H9 (cell line): ENCODE data around the gene PTPRR. TPM values are rescaled to one million over a fixed set of nuclear protein-coding genes. Genes with fewer than 3 reads are reported as not detected.

Source experiments
- DNase-seq: peaks from one replicate; pipeline ENCODE4 v3.0.0-alpha.2; 2017
- H2AFZ ChIP-seq: one replicate; pipeline ENCODE4 v1.6.1; 2013; ENCODE audit warnings: mild to moderate bottlenecking, low read length, control low read depth, moderate library complexity
- H2AK5ac ChIP-seq: 2 replicates; pipeline ENCODE4 v1.6.1; 2013; ENCODE audit warnings: low read length, control low read depth, mixed read lengths; ENCODE audit not compliant: insufficient read length
- H2BK120ac ChIP-seq: one replicate; pipeline ENCODE4 v1.6.1; 2013; ENCODE audit warnings: low read depth, mild to moderate bottlenecking, low read length, control low read depth, inconsistent platforms; ENCODE audit not compliant: poor library complexity, severe bottlenecking
- H2BK12ac ChIP-seq: 2 replicates; pipeline ENCODE4 v1.6.1; 2013; ENCODE audit warnings: low read length, control low read depth, mixed read lengths, low read depth; ENCODE audit not compliant: insufficient read length
- H2BK15ac ChIP-seq: 2 replicates; pipeline ENCODE4 v1.6.1; 2013; ENCODE audit warnings: low read depth, low read length, control low read depth
- H2BK20ac ChIP-seq: one replicate; pipeline ENCODE4 v1.6.1; 2013; ENCODE audit warnings: low read depth, mild to moderate bottlenecking, low read length, control low read depth, inconsistent platforms; ENCODE audit not compliant: poor library complexity, severe bottlenecking
- H2BK5ac ChIP-seq: 2 replicates; pipeline ENCODE4 v1.6.1; 2013; ENCODE audit warnings: low read length, control low read depth, mixed read lengths; ENCODE audit not compliant: insufficient read length
- H3K14ac ChIP-seq: 2 replicates; pipeline ENCODE4 v1.6.1; 2013; ENCODE audit warnings: low read length, control low read depth; ENCODE audit not compliant: insufficient read depth
- H3K18ac ChIP-seq: 2 replicates; pipeline ENCODE4 v1.6.1; 2013; ENCODE audit warnings: low read depth, mild to moderate bottlenecking, mixed read lengths, low read length, control low read depth; ENCODE audit not compliant: insufficient read length
- H3K23ac ChIP-seq: 2 replicates; pipeline ENCODE4 v1.6.1; 2013; ENCODE audit warnings: low read length, control low read depth, mixed read lengths, low read depth; ENCODE audit not compliant: insufficient read length
- H3K23me2 ChIP-seq: 2 replicates; pipeline ENCODE4 v1.6.1; 2013; ENCODE audit warnings: low read depth, mild to moderate bottlenecking, mixed read lengths, low read length, control low read depth; ENCODE audit not compliant: insufficient read length, poor library complexity, severe bottlenecking
- H3K27ac ChIP-seq: 2 replicates; pipeline ENCODE4 v1.5.1; 2013; ENCODE audit warnings: low read length, control low read depth, mixed read lengths, low read depth; ENCODE audit not compliant: insufficient read length
- H3K27me3 ChIP-seq: 2 replicates; pipeline ENCODE4 v1.6.1; 2013; ENCODE audit warnings: low read length, control low read depth, inconsistent platforms; ENCODE audit not compliant: insufficient read depth
- H3K4ac ChIP-seq: 2 replicates; pipeline ENCODE4 v1.6.1; 2013; ENCODE audit warnings: low read depth, mild to moderate bottlenecking, control low read depth, inconsistent platforms, low read length, moderate library complexity
- H3K4me1 ChIP-seq: 2 replicates; pipeline ENCODE4 v1.6.1; 2013; ENCODE audit warnings: low read length, control low read depth, inconsistent platforms; ENCODE audit not compliant: insufficient read depth
- H3K4me2 ChIP-seq: 2 replicates; pipeline ENCODE4 v1.6.1; 2013; ENCODE audit warnings: low read length, control low read depth, mixed read lengths; ENCODE audit not compliant: insufficient read length, insufficient read depth
- H3K56ac ChIP-seq: 2 replicates; pipeline ENCODE4 v1.6.1; 2013; ENCODE audit warnings: low read depth, mild to moderate bottlenecking, mixed read lengths, low read length, control low read depth; ENCODE audit not compliant: insufficient read length
- H3K79me1 ChIP-seq: 2 replicates; pipeline ENCODE4 v1.6.1; 2013; ENCODE audit warnings: low read depth, mild to moderate bottlenecking, moderate library complexity, low read length, control low read depth, inconsistent platforms; ENCODE audit not compliant: insufficient read depth, poor library complexity, severe bottlenecking
- H3K79me2 ChIP-seq: 2 replicates; pipeline ENCODE4 v1.6.1; 2013; ENCODE audit warnings: low read length, control low read depth, inconsistent platforms; ENCODE audit not compliant: insufficient read depth
- H3K9ac ChIP-seq: 2 replicates; pipeline ENCODE4 v1.6.1; 2013; ENCODE audit warnings: low read length, control low read depth, mixed read lengths; ENCODE audit not compliant: insufficient read length; ENCODE audit errors: extremely low read depth
- H3K9me3 ChIP-seq: one replicate; pipeline ENCODE4 v1.6.1; 2013; ENCODE audit warnings: low read depth, low read length, inconsistent platforms; ENCODE audit not compliant: control insufficient read depth
- H3T11ph ChIP-seq: one replicate; pipeline ENCODE4 v1.6.1; 2013; ENCODE audit warnings: mild to moderate bottlenecking, low read length, control low read depth, inconsistent platforms
- H4K20me1 ChIP-seq: one replicate; pipeline ENCODE4 v1.6.1; 2013; ENCODE audit not compliant: control insufficient read depth, insufficient read length, insufficient read depth
- H4K5ac ChIP-seq: 2 replicates; pipeline ENCODE4 v1.6.1; 2013; ENCODE audit warnings: low read depth, mild to moderate bottlenecking, mixed read lengths, low read length, control low read depth; ENCODE audit not compliant: insufficient read length
- H4K8ac ChIP-seq: replicated peaks from 2 replicates; pipeline ENCODE4 v1.6.1; 2013; ENCODE audit warnings: low read length, control low read depth, mixed read lengths, low read depth; ENCODE audit not compliant: insufficient read length
- H4K91ac ChIP-seq: 2 replicates; pipeline ENCODE4 v1.6.1; 2013; ENCODE audit warnings: low read depth, mild to moderate bottlenecking, moderate library complexity, mixed read lengths, low read length, control low read depth; ENCODE audit not compliant: insufficient read length
- H3K27ac Mint-ChIP-seq, 3 experiments: 2 replicates in 2 of 3; 3 replicates in 1 of 3; pipeline ENCODE4 v1.8.0; 2020 to 2021; ENCODE audit warnings: mixed read lengths in 3 of 3, mild to moderate bottlenecking in 1 of 3, moderate library complexity in 1 of 3
- H3K27me3 Mint-ChIP-seq: 2 replicates; pipeline ENCODE4 v1.8.0; 2021; ENCODE audit warnings: low read depth, mild to moderate bottlenecking, moderate library complexity, mixed read lengths
- H3K36me3 Mint-ChIP-seq, 3 experiments: 2 replicates in 2 of 3; 3 replicates in 1 of 3; pipeline ENCODE4 v1.8.0; 2020 to 2021; ENCODE audit warnings: low read depth in 3 of 3, mixed read lengths in 3 of 3; ENCODE audit not compliant: insufficient read depth in 1 of 3
- H3K4me1 Mint-ChIP-seq, 2 experiments: 2 replicates each; pipeline ENCODE4 v1.8.0; 2020; ENCODE audit warnings: mixed read lengths in 2 of 2
- H3K4me3 Mint-ChIP-seq, 2 experiments: 2 replicates in 1 of 2; 3 replicates in 1 of 2; pipeline ENCODE4 v1.8.0; 2020 to 2021; ENCODE audit warnings: mild to moderate bottlenecking in 2 of 2, mixed read lengths in 2 of 2, moderate library complexity in 1 of 2
- H3K9me3 Mint-ChIP-seq, 2 experiments: 2 replicates in 1 of 2; 3 replicates in 1 of 2; pipeline ENCODE4 v1.8.0; 2020; ENCODE audit warnings: mild to moderate bottlenecking in 2 of 2, mixed read lengths in 2 of 2, moderate library complexity in 1 of 2
- WGBS: extraction: QIAGEN DNeasy Blood & Tissue Kit; methylation state at CpG from one replicate; pipeline ENCODE4 v1.1.7; 2013; ENCODE audit warnings: missing lambda C conversion rate, low lambda C conversion rate, mixed read lengths; ENCODE audit not compliant: insufficient read length; ENCODE audit errors: extremely low coverage; 5-methylcytosine and 5-hydroxymethylcytosine counted together
- total RNA-seq: library from RNA; stranded (reverse); gene quantifications from 2 replicates; pipeline ENCODE4 v1.2.1, GENCODE V29; 2021
- TF ChIP-seq, protein P1 (sequence below): fragments of 200-600 bp; sonication (generic); conservative IDR thresholded peaks from 3 replicates; pipeline ENCODE4 v1.8.0; 2021; ENCODE audit warnings: antibody characterized with exemption, mild to moderate bottlenecking

The PTPRR gene
- total RNA-seq, 1 experiment from 2014 or later, result 0.22 TPM

DNA sequence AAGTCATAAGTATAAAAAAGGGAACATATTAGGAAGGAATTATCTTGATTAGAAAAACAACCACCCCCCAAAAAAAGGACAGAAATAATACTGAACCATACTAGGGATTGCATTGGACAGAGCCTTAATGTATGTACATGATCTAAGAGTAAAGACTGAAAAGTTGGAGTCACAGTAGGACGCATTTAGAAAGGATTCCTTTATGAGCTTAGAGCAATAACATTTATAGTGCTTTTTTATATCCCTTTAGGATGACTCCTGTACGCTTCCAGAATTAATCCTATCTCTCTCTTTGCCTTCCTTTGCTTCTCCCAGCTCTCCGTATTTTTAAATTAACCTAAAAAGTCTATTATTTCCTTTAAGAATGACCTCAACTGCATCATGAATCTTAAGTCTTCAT, 75.3 kb downstream of the PTPRR start:
- Histone ChIP-seq H3K18ac (no peak overlapping the region), H3K56ac (no peak overlapping the region), H3K4me1 (no peaks in the 10 kb centered on the region), H3T11ph (no peak overlapping the region), H3K14ac (no peak overlapping the region), H2BK5ac (no peak overlapping the region), H2AK5ac (no peak overlapping the region), H2BK20ac (no peak overlapping the region), H3K4me2 (no peak overlapping the region), H4K5ac (no peak overlapping the region), H3K4ac (no peak overlapping the region), H4K91ac (no peak overlapping the region), H3K79me1 (no peaks in the 10 kb centered on the region), H2BK15ac (no peak overlapping the region), H3K27ac (no peak overlapping the region), H4K8ac (no peak overlapping the region), H3K9ac (no peak overlapping the region), H3K23me2 (no peaks in the 10 kb centered on the region), H3K9me3 (no peaks in the 10 kb centered on the region), H2BK120ac (no peak overlapping the region), H3K79me2 (no peaks in the 10 kb centered on the region), H3K27me3 (no peaks in the 10 kb centered on the region), H2BK12ac (no peak overlapping the region), H3K23ac (no peak overlapping the region), H4K20me1 (no peaks in the 10 kb centered on the region), H2AFZ (no peak overlapping the region)
- TF ChIP-seq, protein P1, sequence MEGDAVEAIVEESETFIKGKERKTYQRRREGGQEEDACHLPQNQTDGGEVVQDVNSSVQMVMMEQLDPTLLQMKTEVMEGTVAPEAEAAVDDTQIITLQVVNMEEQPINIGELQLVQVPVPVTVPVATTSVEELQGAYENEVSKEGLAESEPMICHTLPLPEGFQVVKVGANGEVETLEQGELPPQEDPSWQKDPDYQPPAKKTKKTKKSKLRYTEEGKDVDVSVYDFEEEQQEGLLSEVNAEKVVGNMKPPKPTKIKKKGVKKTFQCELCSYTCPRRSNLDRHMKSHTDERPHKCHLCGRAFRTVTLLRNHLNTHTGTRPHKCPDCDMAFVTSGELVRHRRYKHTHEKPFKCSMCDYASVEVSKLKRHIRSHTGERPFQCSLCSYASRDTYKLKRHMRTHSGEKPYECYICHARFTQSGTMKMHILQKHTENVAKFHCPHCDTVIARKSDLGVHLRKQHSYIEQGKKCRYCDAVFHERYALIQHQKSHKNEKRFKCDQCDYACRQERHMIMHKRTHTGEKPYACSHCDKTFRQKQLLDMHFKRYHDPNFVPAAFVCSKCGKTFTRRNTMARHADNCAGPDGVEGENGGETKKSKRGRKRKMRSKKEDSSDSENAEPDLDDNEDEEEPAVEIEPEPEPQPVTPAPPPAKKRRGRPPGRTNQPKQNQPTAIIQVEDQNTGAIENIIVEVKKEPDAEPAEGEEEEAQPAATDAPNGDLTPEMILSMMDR, result no peak
- no peaks in the 10 kb centered on the region for H3K4me1 Mint-ChIP-seq
- H3K9me3 Mint-ChIP-seq, result no peaks in the 10 kb centered on the region
- no peak overlapping the region for H3K4me3 Mint-ChIP-seq
- H3K27ac Mint-ChIP-seq, result no peak overlapping the region
- no peaks in the 10 kb centered on the region for H3K27me3 Mint-ChIP-seq
- DNase-seq, result no peak
- H3K36me3 Mint-ChIP-seq, result no peaks in the 10 kb centered on the region
- no CpG with 5 or more reads among the region's 3 CpGs for WGBS
